K562 (cell line): ENCODE data around the gene CCDC87. TPM values are rescaled to one million over a fixed set of nuclear protein-coding genes. Genes with fewer than 3 reads are reported as not detected.

Source experiments
- BRD9 ChIP-seq: fragments of 450-650 bp; IDR thresholded peaks from 2 replicates; pipeline ENCODE4 v1.6.1; 2018; ENCODE audit warnings: low read depth; ENCODE audit not compliant: partially characterized antibody
- CC2D1A ChIP-seq: fragments of 450-650 bp; IDR thresholded peaks from 2 replicates; pipeline ENCODE4 v1.6.1; 2017; ENCODE audit warnings: mild to moderate bottlenecking
- FOXK1 ChIP-seq: sonication (generic); formaldehyde crosslinking; IDR thresholded peaks from 2 replicates; pipeline ENCODE4 v1.8.0; 2022; ENCODE audit warnings: missing genetic modification reagents, mild to moderate bottlenecking, borderline replicate concordance
- HDAC8 ChIP-seq: fragments of 450-650 bp; IDR thresholded peaks from 2 replicates; pipeline ENCODE4 v1.6.1; 2016; ENCODE audit warnings: mild to moderate bottlenecking, missing genetic modification characterization, moderate library complexity, missing compliant biosample characterization
- MNT ChIP-seq, 2 experiments: fragments of 450-650 bp; conservative IDR thresholded peaks; 2 replicates each; pipeline ENCODE4 v1.6.1; 2017; ENCODE audit warnings: mild to moderate bottlenecking in 2 of 2, moderate library complexity in 2 of 2
- NEUROD1 ChIP-seq: fragments of 150-350 bp; IDR thresholded peaks from 2 replicates; pipeline ENCODE4 v1.6.1; 2014; ENCODE audit warnings: borderline replicate concordance, low read length, low read depth; ENCODE audit not compliant: partially characterized antibody
- NFXL1 ChIP-seq: fragments of 450-650 bp; formaldehyde crosslinking; IDR thresholded peaks from 2 replicates; pipeline ENCODE4 v1.4.0; 2021; ENCODE audit warnings: mild to moderate bottlenecking
- NR2C2 ChIP-seq, 2 experiments: fragments of 200-800 bp in 1 of 2; sonication (Bioruptor generic) in 1 of 2; sonication (generic) in 1 of 2; formaldehyde crosslinking in 1 of 2; IDR thresholded peaks; 2 replicates each; pipeline versions ENCODE4 v1.6.1 to v1.8.0; 2016 to 2022; ENCODE audit warnings: mild to moderate bottlenecking in 1 of 2, missing compliant biosample characterization in 1 of 2, missing genetic modification characterization in 1 of 2, missing genetic modification reagents in 1 of 2
- PHF21A ChIP-seq: fragments of 450-650 bp; IDR thresholded peaks from 2 replicates; pipeline ENCODE4 v1.6.1; 2017; ENCODE audit warnings: low read depth, borderline replicate concordance
- RBM14 ChIP-seq: fragments of 200-400 bp; formaldehyde crosslinking; IDR thresholded peaks from 2 replicates; pipeline ENCODE4 v1.6.1; 2018; ENCODE audit warnings: low read depth, mild to moderate bottlenecking, low read length, moderate library complexity, borderline replicate concordance; ENCODE audit not compliant: insufficient read depth
- RBM15 ChIP-seq: fragments of 200-400 bp; formaldehyde crosslinking; IDR thresholded peaks from 2 replicates; pipeline ENCODE4 v1.6.1; 2018; ENCODE audit warnings: mild to moderate bottlenecking, low read length, moderate library complexity; ENCODE audit not compliant: insufficient read depth
- RBM17 ChIP-seq: fragments of 200-400 bp; formaldehyde crosslinking; IDR thresholded peaks from 2 replicates; pipeline ENCODE4 v1.6.1; 2017; ENCODE audit warnings: low read depth, mild to moderate bottlenecking, low read length, borderline replicate concordance
- SMARCE1 ChIP-seq: fragments of 450-650 bp; IDR thresholded peaks from 2 replicates; pipeline ENCODE4 v1.7.1; 2016; ENCODE audit warnings: mild to moderate bottlenecking
- SMC3 ChIP-seq: conservative IDR thresholded peaks from 2 replicates; pipeline ENCODE4 v1.6.1; 2011; ENCODE audit warnings: low read depth, low read length, improper control_type of control experiment; ENCODE audit not compliant: insufficient read depth
- ZFX ChIP-seq: sonication (generic); formaldehyde crosslinking; IDR thresholded peaks from 2 replicates; pipeline ENCODE4 v1.8.0; 2022; ENCODE audit warnings: mild to moderate bottlenecking, missing genetic modification reagents, moderate library complexity
- ZNF140 ChIP-seq: fragments of 250-450 bp; sonication (Bioruptor Pico); IDR thresholded peaks from 2 replicates; pipeline ENCODE4 v1.8.0; 2021; ENCODE audit warnings: moderate library complexity, mild to moderate bottlenecking, inconsistent platforms
- polyA plus RNA-seq, 8 experiments: library from polyadenylated mRNA; depleted of rRNA in 4 of 8; stranded (reverse) in 5 of 8; unstranded in 3 of 8; fragments of >200 nt; fragmentation: Nextera tagmentation in 2 of 8; fragmentation: Illumina TruSeq in 1 of 8; extraction: Ambion mirVana in 2 of 8; extraction: Trizol in 1 of 8; gene quantifications; 2 replicates each; pipeline versions ENCODE4 v1.2.1 to v1.2.3, GENCODE V29; 2011 to 2014; ENCODE audit warnings: inconsistent platforms in 1 of 8, missing spikeins in 1 of 8
- total RNA-seq, 7 experiments: library from RNA; depleted of rRNA in 6 of 7; stranded (reverse); fragments of >200 nt in 6 of 7; fragmentation: Illumina TruSeq in 2 of 7; extraction: Trizol in 2 of 7; gene quantifications; 2 replicates each; pipeline versions ENCODE4 v1.2.1 to v1.2.3, GENCODE V29; 2011 to 2021; ENCODE audit warnings: low replicate concordance in 1 of 7
- TF ChIP-seq, protein P1 (sequence below): fragments of 250-450 bp; sonication (Bioruptor Pico); IDR thresholded peaks from 2 replicates; pipeline ENCODE4 v1.4.0; 2020
- TF ChIP-seq, protein P2 (sequence below): fragments of 250-450 bp; sonication (Bioruptor Pico); IDR thresholded peaks from 2 replicates; pipeline ENCODE4 v1.4.0; 2020

CCDC87 gene
- total and polyA plus RNA-seq, 9 of the 15 experiments (the other 6 are each of a cell fraction or from before 2014, with no cell fraction given): 0.03 to 0.44 (median 0.15) TPM; not detected in 1

DNA sequence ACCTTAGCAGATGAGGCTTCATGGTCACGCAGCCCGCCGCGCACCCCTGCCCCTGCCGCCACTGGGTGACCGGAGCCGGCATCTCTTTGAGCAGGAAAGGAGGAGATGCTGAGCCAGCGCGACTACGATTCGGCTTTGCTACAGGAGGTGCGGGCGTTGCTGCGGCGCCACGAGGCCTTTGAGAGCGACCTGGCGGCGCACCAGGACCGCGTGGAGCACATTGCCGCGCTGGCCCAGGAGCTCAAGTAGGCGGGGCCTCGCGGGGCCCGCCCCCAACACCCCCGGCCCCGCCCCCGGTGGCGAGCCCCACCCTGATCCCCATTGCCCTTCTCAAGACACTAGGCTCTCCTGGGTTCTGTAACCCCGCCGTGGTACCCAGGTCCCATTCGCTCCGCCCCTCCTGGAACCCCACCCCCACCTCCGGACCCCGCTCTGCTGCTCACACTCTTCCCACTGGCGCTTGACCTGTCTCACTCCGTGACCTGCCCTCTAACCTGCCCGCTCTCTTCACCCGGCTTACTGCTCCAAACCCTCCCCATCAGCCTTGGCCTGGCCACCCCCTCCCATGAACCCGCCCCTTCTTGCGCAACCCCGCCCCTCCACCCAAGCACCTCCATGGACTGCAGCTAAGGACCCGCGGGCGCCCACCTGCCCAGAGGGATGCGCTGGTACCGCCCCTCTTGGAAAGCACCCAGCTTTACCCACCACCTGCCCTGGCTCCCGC, 33.6 kb downstream of the CCDC87 start (continued):
- TF ChIP-seq MNT (conservative IDR thresholded peaks at IDR 0.05) (peak in 1 of 2 experiments; percentile 58; a peak in 1 of 4 replicates), SMC3 (no peak), ZFX (CRISPR knock-in tag) (peak; percentile 61), RBM17 (no peak), SMARCE1 (no peak), FOXK1 (CRISPR knock-in tag) (no peak), PHF21A (no peak), BRD9 (no peak), CC2D1A (no peak), ZNF140 (CRISPR knock-in tag) (no peak), NEUROD1 (no peak), NR2C2 (CRISPR knock-in tag; IDR thresholded peaks at IDR 0.05) (no peak), NR2C2 (tag; IDR thresholded peaks at IDR 0.05) (no peak), NFXL1 (CRISPR knock-in tag) (no peak), RBM15 (no peak), HDAC8 (tag) (no peak), RBM14 (no peak)
- TF ChIP-seq, protein P1, sequence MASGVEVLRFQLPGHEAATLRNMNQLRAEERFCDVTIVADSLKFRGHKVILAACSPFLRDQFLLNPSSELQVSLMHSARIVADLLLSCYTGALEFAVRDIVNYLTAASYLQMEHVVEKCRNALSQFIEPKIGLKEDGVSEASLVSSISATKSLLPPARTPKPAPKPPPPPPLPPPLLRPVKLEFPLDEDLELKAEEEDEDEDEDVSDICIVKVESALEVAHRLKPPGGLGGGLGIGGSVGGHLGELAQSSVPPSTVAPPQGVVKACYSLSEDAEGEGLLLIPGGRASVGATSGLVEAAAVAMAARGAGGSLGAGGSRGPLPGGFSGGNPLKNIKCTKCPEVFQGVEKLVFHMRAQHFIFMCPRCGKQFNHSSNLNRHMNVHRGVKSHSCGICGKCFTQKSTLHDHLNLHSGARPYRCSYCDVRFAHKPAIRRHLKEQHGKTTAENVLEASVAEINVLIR (CRISPR knock-in tag): no peak
- TF ChIP-seq, protein P2, sequence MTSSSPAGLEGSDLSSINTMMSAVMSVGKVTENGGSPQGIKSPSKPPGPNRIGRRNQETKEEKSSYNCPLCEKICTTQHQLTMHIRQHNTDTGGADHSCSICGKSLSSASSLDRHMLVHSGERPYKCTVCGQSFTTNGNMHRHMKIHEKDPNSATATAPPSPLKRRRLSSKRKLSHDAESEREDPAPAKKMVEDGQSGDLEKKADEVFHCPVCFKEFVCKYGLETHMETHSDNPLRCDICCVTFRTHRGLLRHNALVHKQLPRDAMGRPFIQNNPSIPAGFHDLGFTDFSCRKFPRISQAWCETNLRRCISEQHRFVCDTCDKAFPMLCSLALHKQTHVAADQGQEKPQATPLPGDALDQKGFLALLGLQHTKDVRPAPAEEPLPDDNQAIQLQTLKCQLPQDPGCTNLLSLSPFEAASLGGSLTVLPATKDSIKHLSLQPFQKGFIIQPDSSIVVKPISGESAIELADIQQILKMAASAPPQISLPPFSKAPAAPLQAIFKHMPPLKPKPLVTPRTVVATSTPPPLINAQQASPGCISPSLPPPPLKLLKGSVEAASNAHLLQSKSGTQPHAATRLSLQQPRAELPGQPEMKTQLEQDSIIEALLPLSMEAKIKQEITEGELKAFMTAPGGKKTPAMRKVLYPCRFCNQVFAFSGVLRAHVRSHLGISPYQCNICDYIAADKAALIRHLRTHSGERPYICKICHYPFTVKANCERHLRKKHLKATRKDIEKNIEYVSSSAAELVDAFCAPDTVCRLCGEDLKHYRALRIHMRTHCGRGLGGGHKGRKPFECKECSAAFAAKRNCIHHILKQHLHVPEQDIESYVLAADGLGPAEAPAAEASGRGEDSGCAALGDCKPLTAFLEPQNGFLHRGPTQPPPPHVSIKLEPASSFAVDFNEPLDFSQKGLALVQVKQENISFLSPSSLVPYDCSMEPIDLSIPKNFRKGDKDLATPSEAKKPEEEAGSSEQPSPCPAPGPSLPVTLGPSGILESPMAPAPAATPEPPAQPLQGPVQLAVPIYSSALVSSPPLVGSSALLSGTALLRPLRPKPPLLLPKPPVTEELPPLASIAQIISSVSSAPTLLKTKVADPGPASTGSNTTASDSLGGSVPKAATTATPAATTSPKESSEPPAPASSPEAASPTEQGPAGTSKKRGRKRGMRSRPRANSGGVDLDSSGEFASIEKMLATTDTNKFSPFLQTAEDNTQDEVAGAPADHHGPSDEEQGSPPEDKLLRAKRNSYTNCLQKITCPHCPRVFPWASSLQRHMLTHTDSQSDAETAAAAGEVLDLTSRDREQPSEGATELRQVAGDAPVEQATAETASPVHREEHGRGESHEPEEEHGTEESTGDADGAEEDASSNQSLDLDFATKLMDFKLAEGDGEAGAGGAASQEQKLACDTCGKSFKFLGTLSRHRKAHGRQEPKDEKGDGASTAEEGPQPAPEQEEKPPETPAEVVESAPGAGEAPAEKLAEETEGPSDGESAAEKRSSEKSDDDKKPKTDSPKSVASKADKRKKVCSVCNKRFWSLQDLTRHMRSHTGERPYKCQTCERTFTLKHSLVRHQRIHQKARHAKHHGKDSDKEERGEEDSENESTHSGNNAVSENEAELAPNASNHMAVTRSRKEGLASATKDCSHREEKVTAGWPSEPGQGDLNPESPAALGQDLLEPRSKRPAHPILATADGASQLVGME (CRISPR knock-in tag): no peak
